ENCODE data around the gene DHPS.
"Not testable (repeated sequence)": the region's sequence is repeated elsewhere in the genome, so short reads cannot be mapped to it uniquely, and the experiment has no call there.

The DHPS gene

DNA sequence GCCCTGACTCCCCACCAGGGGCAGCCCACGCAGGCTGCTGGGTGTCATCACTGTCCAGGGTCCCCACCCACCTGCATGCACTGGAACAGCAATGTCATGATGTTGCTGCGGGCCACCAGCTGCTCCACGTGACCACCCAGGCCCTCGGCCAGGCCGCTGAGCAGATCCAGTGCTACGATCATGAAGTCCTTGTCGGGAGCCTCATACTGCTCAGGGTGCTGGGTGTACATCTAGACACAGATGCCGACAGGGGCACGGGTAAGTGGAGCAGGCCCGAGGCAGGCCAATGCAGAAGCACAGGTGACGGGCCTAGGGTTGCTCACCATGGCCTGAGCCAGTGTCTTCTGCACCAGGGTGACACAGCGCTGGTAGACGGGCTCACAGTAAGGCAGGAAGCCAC lies 23.5 kb upstream of the DHPS start:
- no peak for DNase-seq

- DNase-seq = peak; percentile 67
Measured at GRCh38 chr19:12703046-12703445, 21.4 kb upstream of the DHPS start.

DNA sequence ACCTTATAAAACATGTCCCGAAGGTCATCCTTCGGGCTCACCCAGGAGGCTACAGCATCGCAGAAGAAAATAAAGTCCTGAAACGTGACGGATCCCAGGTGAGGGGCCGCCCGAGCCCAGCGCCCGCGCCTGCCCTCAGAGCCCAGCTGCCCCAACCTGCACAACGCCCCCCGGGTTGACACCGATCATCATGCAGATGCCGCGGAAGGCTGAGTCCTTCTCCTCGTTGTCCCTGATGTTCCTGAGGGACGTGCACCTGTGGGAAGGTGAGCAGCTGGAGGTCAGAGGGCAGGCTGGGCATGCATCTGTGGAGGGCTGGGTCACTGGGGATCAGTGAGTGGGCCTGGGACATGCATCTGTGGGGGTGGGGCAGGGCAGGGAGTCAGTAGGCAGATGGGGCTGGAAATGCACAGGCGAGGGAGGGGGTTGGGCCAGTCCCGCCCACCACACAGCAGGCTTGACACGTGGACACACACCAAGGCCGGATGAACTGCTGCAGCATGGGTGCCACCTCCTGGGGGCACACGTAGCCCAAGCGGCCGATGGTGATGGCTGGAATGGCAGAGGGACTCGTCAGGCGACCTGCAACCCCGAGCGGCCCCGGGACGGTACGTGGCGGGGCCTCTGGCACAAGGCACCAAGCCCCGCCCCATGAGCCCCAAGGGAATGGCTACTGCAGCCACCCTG lies 20.1 kb upstream of the DHPS start:
- no peak for DNase-seq

GRCh38 chr19:12698138-12698537 lies 16.5 kb upstream of the DHPS start:
- DNase-seq = no peak

DNA sequence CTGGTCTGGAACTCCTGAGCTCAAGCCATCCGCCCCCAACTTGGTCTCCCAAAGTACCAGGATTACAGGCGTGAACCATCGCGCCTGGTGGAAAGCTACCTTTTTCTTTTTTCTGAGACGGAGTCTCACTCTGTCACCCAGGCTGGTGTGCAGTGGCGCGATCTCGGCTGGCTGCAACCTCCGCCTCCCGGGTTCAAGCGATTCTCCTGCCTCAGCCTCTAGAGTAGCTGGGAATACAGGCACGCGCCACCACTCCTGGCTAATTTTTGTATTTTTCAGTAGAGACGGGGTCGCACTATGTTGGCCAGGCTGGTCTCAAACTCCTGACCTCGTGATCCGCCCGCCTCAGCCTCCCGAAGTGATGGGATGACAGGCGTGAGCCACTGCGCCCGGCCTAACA lies 15.7 kb upstream of the DHPS start:
- not testable (repeated sequence) for DNase-seq

DNA sequence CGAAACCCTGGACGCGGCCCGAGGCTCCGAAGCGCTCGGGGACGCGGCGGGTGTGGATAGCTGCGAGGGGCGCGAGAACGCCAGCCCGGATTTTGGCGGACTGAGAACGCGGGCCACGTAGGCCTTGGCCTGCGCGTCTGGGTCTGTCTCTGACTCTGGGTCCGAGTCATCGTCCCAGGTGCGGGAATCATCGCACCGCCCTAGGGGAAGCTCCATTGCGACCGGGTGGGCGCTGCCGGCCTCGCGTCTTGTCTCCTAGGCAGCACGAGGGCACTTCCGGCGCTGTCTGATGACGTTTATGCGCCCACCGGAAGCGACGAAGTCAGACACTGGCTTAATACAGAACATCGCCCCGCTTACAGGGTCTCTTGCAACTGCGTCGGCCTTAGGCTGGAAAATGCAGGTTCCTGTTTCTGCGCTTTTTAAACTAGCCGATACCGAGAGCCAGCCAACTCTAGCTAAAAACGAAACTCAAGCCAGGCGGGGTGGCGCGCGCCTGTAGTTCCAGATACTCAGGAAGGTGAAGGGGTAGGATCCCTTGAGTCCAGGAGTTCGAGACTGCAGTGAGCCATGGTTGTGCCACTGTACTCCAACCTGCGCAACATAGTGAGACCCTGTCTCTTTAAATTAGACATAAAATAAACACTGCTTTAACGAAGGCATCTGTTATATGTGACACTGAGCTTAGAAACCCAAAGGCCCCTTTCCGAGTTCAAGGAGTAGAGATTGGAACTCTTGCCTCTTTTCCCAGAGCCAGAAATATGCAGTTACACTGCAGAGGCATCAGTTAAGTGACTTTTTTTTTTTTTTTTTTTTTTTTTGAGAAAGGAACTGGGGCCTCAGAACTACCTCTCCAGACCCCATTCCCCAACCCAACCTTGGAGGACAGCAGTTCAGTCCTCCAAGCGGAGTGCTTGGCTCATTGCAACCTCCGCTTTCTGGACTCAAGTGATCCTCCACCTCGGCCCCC lies 15.0 kb upstream of the DHPS start, which contains the start of gene FBXW9:
FBXW9 (minus strand) TSS at position 266 of the 970 bp plus-strand sequence; CDS start at position 216, 50 bp downstream.
- DNase-seq = peak; percentile 100

- DNase-seq = no peak
Measured at GRCh38 chr19:12695997-12696365, 14.3 kb upstream of the DHPS start.

- DNase-seq = no peak
Measured at GRCh38 chr19:12695514-12695913, 13.8 kb upstream of the DHPS start.

GRCh38 chr19:12695096-12695495 lies 13.4 kb upstream of the DHPS start:
- no peak for DNase-seq

DNA sequence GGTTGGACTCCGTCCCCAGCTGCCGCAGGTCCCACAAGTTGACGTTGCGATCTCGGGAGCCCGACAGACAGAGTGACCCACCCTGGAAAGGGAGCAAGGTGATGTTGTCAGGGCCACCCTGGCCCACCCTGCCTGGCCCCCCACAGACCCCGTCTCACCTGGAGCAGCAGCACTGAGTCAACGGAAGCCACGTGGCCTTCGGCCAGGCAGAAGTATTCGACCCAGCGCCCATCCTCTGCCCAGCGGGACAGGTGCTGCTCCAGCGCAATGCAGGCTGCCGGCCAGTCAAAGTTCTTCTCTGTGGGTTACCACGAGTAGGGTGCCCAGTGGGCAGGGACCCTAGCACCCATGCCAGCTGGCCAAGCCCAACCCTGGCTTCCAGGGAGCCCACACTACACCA lies 13.0 kb upstream of the DHPS start:
- no peak for DNase-seq

DNA sequence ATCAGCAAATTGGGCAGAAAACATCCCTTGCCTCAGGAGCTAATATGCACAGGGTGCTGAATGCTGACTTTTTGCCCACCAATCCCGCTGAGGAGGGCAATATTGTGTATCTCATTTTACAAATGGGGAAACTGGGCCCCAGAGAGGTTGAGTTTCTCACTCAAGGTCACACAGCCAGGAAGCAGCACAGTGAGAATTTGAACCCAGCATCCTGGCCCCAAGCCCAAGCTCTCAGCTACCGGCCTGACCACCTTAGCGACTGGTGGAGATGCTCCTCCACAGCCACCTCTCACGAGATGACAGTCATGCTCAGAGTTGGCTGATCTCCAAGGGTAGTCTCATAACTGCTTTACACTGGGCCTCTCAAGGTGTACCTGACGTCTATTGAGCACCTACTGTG lies 11.3 kb upstream of the DHPS start:
- DNase-seq = no peak

GRCh38 chr19:12689581-12690216 lies 8.0 kb upstream of the DHPS start:
- no peak for DNase-seq

GRCh38 chr19:12689012-12689411 lies 7.3 kb upstream of the DHPS start:
- no peak for DNase-seq

GRCh38 chr19:12687496-12688196 lies 6.0 kb upstream of the DHPS start, which contains the start of gene GNG14:
GNG14 (plus strand) TSS chr19:12687998; CDS start chr19:12688049, 51 bp downstream.
- no peak for DNase-seq

- DNase-seq = no peak
Measured at GRCh38 chr19:12685831-12686230, 4.2 kb upstream of the DHPS start.

- no peak for DNase-seq
Measured at GRCh38 chr19:12680034-12680433, 1.6 kb downstream of the DHPS start.

GRCh38 chr19:12678039-12678438 lies 3.6 kb downstream of the DHPS start:
- not testable (repeated sequence) for DNase-seq

DNA sequence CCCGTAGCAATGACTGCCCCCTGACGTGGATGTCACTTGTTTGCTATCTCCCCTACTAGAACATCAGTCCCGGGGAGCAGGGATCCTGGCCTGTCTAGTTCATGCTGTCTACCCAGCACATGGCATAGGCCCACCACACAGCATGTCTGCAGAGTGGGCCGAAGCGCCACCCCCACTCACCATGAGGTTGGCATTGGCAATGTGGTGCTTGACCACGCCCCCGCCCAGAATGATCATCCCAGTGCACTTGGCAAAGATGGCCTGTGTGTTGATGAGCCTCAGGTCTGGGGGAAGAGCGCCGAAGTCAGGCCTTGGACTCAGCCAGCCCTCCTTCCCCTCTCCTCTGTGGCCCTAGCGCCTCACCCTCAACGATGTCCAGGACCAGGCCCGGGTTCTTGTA lies 4.8 kb downstream of the DHPS start:
- DNase-seq = no peak

GRCh38 chr19:12676384-12676792 lies 5.3 kb downstream of the DHPS start:
- DNase-seq = peak; percentile 98

DNA sequence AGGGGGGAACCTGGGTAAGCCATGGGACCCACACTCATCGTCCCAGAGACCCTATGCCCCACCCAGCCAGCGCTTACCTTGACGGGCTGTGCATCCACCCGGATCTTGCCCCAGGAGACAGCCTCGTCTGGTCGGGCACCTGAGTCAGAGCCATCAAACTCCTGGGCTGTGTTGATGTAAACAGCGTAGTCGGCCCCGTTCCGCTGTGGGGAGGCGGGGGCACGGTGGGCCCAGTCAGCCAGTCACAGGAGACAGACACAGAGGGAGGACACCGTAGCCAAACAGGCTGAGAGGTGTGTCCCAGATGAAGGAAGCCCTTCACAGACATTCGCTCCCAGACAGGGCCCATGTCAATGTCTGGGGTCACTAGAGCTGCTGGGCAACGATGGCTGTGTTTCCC lies 5.7 kb downstream of the DHPS start:
- no peak for DNase-seq

GRCh38 chr19:12675399-12675798 lies 6.3 kb downstream of the DHPS start:
- no peak for DNase-seq

DNA sequence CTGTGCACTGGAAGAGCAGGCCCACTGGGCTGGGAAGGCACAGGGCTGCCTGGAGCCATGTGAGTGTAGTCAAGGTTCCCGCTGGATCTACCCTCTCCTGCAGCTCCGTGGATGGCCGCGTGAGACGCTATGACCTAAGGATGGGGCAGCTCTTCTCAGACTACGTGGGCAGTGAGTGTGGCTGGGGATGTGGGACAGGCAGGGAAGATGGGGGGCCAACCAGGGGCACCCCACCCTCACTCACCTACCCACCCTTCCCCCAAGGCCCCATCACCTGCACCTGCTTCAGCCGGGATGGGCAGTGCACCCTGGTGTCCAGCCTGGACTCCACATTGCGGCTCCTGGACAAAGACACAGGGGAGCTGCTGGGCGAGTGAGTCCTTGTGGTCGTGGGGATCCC lies 8.9 kb downstream of the DHPS start:
- DNase-seq = no peak
